CD4-positive, CD25-positive, alpha-beta regulatory T cell (primary cell): ENCODE data around the gene ABHD15. TPM values are rescaled to one million over a fixed set of nuclear protein-coding genes. Genes with fewer than 3 reads are reported as not detected.
A peak's percentile ranks its signal among the peaks of the same experiment; 100 is the strongest.

Experiments
- ATAC-seq, 2 donors: fragments of 150-1000 bp; cut with Tn5 transposase; one replicate each; pipeline ENCODE4 v1.10.0; 2021; ENCODE audit warnings: low read depth in 2 of 2, moderate number of reproducible peaks in 2 of 2, moderate library complexity in 1 of 2
- DNase-seq, 3 donors: peaks; one replicate each; pipeline versions ENCODE4 v3.0.0 to v3.0.0-alpha.2; 2012 to 2022; ENCODE audit warnings: mixed read lengths in 1 of 3
- H3K27ac ChIP-seq: one replicate; pipeline ENCODE4 v1.7.0; 2013; ENCODE audit warnings: mild to moderate bottlenecking, low read length; ENCODE audit not compliant: insufficient read depth, poor library complexity, severe bottlenecking
- H3K27me3 ChIP-seq: one replicate; pipeline ENCODE4 v1.7.0; 2013; ENCODE audit warnings: low read length; ENCODE audit not compliant: control insufficient read depth, insufficient read depth
- H3K36me3 ChIP-seq: one replicate; pipeline ENCODE4 v1.7.0; 2013; ENCODE audit warnings: mild to moderate bottlenecking, low read length, moderate library complexity; ENCODE audit not compliant: control insufficient read depth, insufficient read depth
- H3K4me1 ChIP-seq: 2 replicates; pipeline ENCODE4 v1.7.0; 2013; ENCODE audit warnings: mild to moderate bottlenecking, low read length; ENCODE audit not compliant: insufficient read depth, control insufficient read depth, poor library complexity, severe bottlenecking
- H3K4me3 ChIP-seq: one replicate; pipeline ENCODE4 v1.7.0; 2013; ENCODE audit warnings: low read depth, mild to moderate bottlenecking, low read length, moderate library complexity
- H3K9me3 ChIP-seq, 2 experiments: 1 replicate in 1 of 2; 2 replicates in 1 of 2; pipeline ENCODE4 v1.7.0; 2013; ENCODE audit warnings: low read length in 2 of 2, mild to moderate bottlenecking in 1 of 2, moderate library complexity in 1 of 2; ENCODE audit not compliant: control insufficient read depth in 2 of 2
- H3K27ac Mint-ChIP-seq, 3 donors: one replicate each; pipeline ENCODE4 v1.8.0; 2020 to 2022; ENCODE audit warnings: mild to moderate bottlenecking in 3 of 3, mixed read lengths in 3 of 3, moderate library complexity in 2 of 3
- H3K27me3 Mint-ChIP-seq: one replicate; pipeline ENCODE4 v1.8.0; 2022; ENCODE audit warnings: mild to moderate bottlenecking, mixed read lengths
- H3K36me3 Mint-ChIP-seq: one replicate; pipeline ENCODE4 v1.8.0; 2020; ENCODE audit warnings: mixed read lengths
- H3K4me1 Mint-ChIP-seq, 4 donors: one replicate each; pipeline ENCODE4 v1.8.0; 2020 to 2022; ENCODE audit warnings: mixed read lengths in 4 of 4, mild to moderate bottlenecking in 1 of 4
- H3K4me3 Mint-ChIP-seq, 4 donors: one replicate each; pipeline ENCODE4 v1.8.0; 2020 to 2022; ENCODE audit warnings: mild to moderate bottlenecking in 4 of 4, mixed read lengths in 4 of 4, moderate library complexity in 3 of 4
- H3K9me3 Mint-ChIP-seq, 7 donors: one replicate each; pipeline ENCODE4 v1.8.0; 2020 to 2022; ENCODE audit warnings: mixed read lengths in 7 of 7, mild to moderate bottlenecking in 3 of 7, moderate library complexity in 2 of 7
- polyA plus RNA-seq, 4 donors: library from polyadenylated mRNA; unstranded; fragments of 300-500 nt; fragmentation: Illumina TruSeq; gene quantifications; one replicate each; pipeline ENCODE4 v1.2.3, GENCODE V29; 2021
- total RNA-seq: library from RNA; stranded (reverse); gene quantifications from one replicate; pipeline ENCODE4 v1.2.3, GENCODE V29; 2022

The ABHD15 gene
- total and polyA plus RNA-seq, 5 donors from 2014 or later: 6.2 to 9.9 (median 7.6) TPM

- Histone ChIP-seq H3K27ac (no peak overlapping the region), H3K36me3 (no peaks in the 10 kb centered on the region), H3K4me1 (peaks cover 50% of the 10 kb centered on the region), H3K4me3 (no peak overlapping the region), H3K9me3 (no peaks in the 10 kb centered on the region), H3K27me3 (no peaks in the 10 kb centered on the region)
- no peak for DNase-seq
- no peaks in the 10 kb centered on the region for H3K36me3 Mint-ChIP-seq
- no peak overlapping the region for H3K27ac Mint-ChIP-seq
- H3K4me3 Mint-ChIP-seq: peak overlapping the region in 2 of 4 donors; percentile 50 to 64
- peaks cover 7% of the 10 kb centered on the region for H3K27me3 Mint-ChIP-seq
- H3K9me3 Mint-ChIP-seq: no peaks in the 10 kb centered on the region
- H3K4me1 Mint-ChIP-seq: peaks cover 3 to 38% (median 20%) of the 10 kb centered on the region in 4 donors
- ATAC-seq: no peak
Observed at GRCh38 chr17:29612404-29613280, 45.8 kb upstream of the ABHD15 start.

GRCh38 chr17:29612094-29612403, 45.2 kb upstream of the ABHD15 start:
- Mint-ChIP-seq H3K27me3 (peaks cover 4% of the 10 kb centered on the region), H3K36me3 (no peaks in the 10 kb centered on the region), H3K4me3 (peak overlapping the region in 1 of 4 donors; percentile 92), H3K9me3 (no peaks in the 10 kb centered on the region), H3K27ac (no peak overlapping the region), H3K4me1 (peaks cover 3 to 33% (median 18%) of the 10 kb centered on the region in 4 donors)
- H3K4me1 ChIP-seq: peaks cover 44% of the 10 kb centered on the region
- DNase-seq (no peak), ATAC-seq (no peak)
- H3K4me3 ChIP-seq: no peak overlapping the region
- H3K9me3 ChIP-seq: no peaks in the 10 kb centered on the region
- H3K27ac ChIP-seq: no peak overlapping the region
- no peaks in the 10 kb centered on the region for H3K27me3 ChIP-seq
- H3K36me3 ChIP-seq: no peaks in the 10 kb centered on the region

- H3K4me1 ChIP-seq: peaks cover 39% of the 10 kb centered on the region
- no peaks in the 10 kb centered on the region for H3K9me3 ChIP-seq
- no peak for DNase-seq
- no peaks in the 10 kb centered on the region for H3K27me3 ChIP-seq
- no peaks in the 10 kb centered on the region for H3K36me3 Mint-ChIP-seq
- H3K27me3 Mint-ChIP-seq: no peaks in the 10 kb centered on the region
- no peaks in the 10 kb centered on the region for H3K9me3 Mint-ChIP-seq
- H3K4me3 Mint-ChIP-seq: peak overlapping the region; percentile 15 to 92 (median 20)
- H3K4me3 ChIP-seq: no peak overlapping the region
- no peak overlapping the region for H3K27ac Mint-ChIP-seq
- ATAC-seq: no peak
- no peak overlapping the region for H3K27ac ChIP-seq
- H3K36me3 ChIP-seq: no peaks in the 10 kb centered on the region
- peaks cover 3 to 28% (median 16%) of the 10 kb centered on the region in 4 donors for H3K4me1 Mint-ChIP-seq
Observed at GRCh38 chr17:29611351-29612093, 44.7 kb upstream of the ABHD15 start.

- ATAC-seq (no peak), DNase-seq (no peak)
- no peak overlapping the region for H3K27ac Mint-ChIP-seq
- H3K4me1 ChIP-seq: peaks cover 28% of the 10 kb centered on the region
- H3K4me3 Mint-ChIP-seq: peak overlapping the region in 1 of 4 donors; percentile 92
- H3K27me3 ChIP-seq: no peaks in the 10 kb centered on the region
- peaks cover 3 to 18% (median 11%) of the 10 kb centered on the region in 4 donors for H3K4me1 Mint-ChIP-seq
- H3K27me3 Mint-ChIP-seq: no peaks in the 10 kb centered on the region
- no peak overlapping the region for H3K4me3 ChIP-seq
- H3K27ac ChIP-seq: no peak overlapping the region
- H3K9me3 ChIP-seq: no peaks in the 10 kb centered on the region
- no peaks in the 10 kb centered on the region for H3K36me3 Mint-ChIP-seq
- no peaks in the 10 kb centered on the region for H3K9me3 Mint-ChIP-seq
- H3K36me3 ChIP-seq: no peaks in the 10 kb centered on the region
Observed at GRCh38 chr17:29610395-29610794, 43.6 kb upstream of the ABHD15 start.

- no peak for DNase-seq
- Mint-ChIP-seq H3K4me3 (no peak overlapping the region), H3K9me3 (no peaks in the 10 kb centered on the region), H3K36me3 (no peaks in the 10 kb centered on the region), H3K27ac (no peak overlapping the region), H3K4me1 (peaks cover 0 to 4% (median 2%) of the 10 kb centered on the region in 4 donors), H3K27me3 (no peaks in the 10 kb centered on the region)
- peaks cover 14% of the 10 kb centered on the region for H3K4me1 ChIP-seq
- no peak overlapping the region for H3K27ac ChIP-seq
- no peak for ATAC-seq
- H3K36me3 ChIP-seq: no peaks in the 10 kb centered on the region
- H3K27me3 ChIP-seq: no peaks in the 10 kb centered on the region
- H3K4me3 ChIP-seq: no peak overlapping the region
- H3K9me3 ChIP-seq: no peaks in the 10 kb centered on the region
Observed at GRCh38 chr17:29608986-29609385, 42.1 kb upstream of the ABHD15 start.

GRCh38 chr17:29607557-29608195, 40.8 kb upstream of the ABHD15 start:
- Histone ChIP-seq H3K9me3 (no peaks in the 10 kb centered on the region), H3K4me3 (no peak overlapping the region), H3K27me3 (no peaks in the 10 kb centered on the region), H3K27ac (no peak overlapping the region), H3K36me3 (no peaks in the 10 kb centered on the region), H3K4me1 (peaks cover under 1% of the 10 kb centered on the region)
- ATAC-seq (no peak), DNase-seq (no peak)
- H3K27ac Mint-ChIP-seq: no peak overlapping the region
- peaks cover 0 to 4% (median 0%) of the 10 kb centered on the region in 4 donors for H3K4me1 Mint-ChIP-seq
- no peaks in the 10 kb centered on the region for H3K9me3 Mint-ChIP-seq
- no peaks in the 10 kb centered on the region for H3K27me3 Mint-ChIP-seq
- H3K36me3 Mint-ChIP-seq: no peaks in the 10 kb centered on the region
- H3K4me3 Mint-ChIP-seq: no peak overlapping the region

GRCh38 chr17:29603109-29603674, 36.4 kb upstream of the ABHD15 start:
- H3K27ac Mint-ChIP-seq: no peak overlapping the region
- no peaks in the 10 kb centered on the region for H3K27me3 ChIP-seq
- peaks cover 0 to 6% (median 4%) of the 10 kb centered on the region in 4 donors for H3K4me1 Mint-ChIP-seq
- no peaks in the 10 kb centered on the region for H3K9me3 Mint-ChIP-seq
- H3K27me3 Mint-ChIP-seq: no peaks in the 10 kb centered on the region
- H3K4me3 ChIP-seq: no peak overlapping the region
- H3K36me3 Mint-ChIP-seq: no peaks in the 10 kb centered on the region
- no peaks in the 10 kb centered on the region for H3K36me3 ChIP-seq
- no peaks in the 10 kb centered on the region for H3K9me3 ChIP-seq
- no peak overlapping the region for H3K4me3 Mint-ChIP-seq
- no peak overlapping the region for H3K27ac ChIP-seq
- DNase-seq (no peak), ATAC-seq (no peak)
- no peaks in the 10 kb centered on the region for H3K4me1 ChIP-seq
